Panc1 (cell line): Measurements from ENCODE around the gene CLBA1. TPM values are rescaled to one million over a fixed set of nuclear protein-coding genes. Genes with fewer than 3 reads are reported as not detected.

Source experiments
- ATAC-seq: fragments of 200-7000 bp; cut with Tn5 transposase; 2 replicates; pipeline ENCODE4 v1.9.1; 2020; ENCODE audit warnings: mild to moderate bottlenecking, moderate library complexity
- BruUV-seq: library from RNA; stranded (reverse); fragments of 400-500 nt; replicated peaks from 2 replicates; lab custom pipeline; 2021; lab: Mats Ljungman, UMichigan
- CTCF ChIA-PET: fragments of 300-600 bp; sonication (Branson Sonifier 250); formaldehyde crosslinking; loops from one replicate; lab custom pipeline; 2022; ENCODE audit warnings: antibody characterized with exemption; lab: Charles Lee
- POLR2A ChIA-PET: fragments of 300-600 bp; sonication (Branson Sonifier 250); formaldehyde crosslinking; loops from one replicate; lab custom pipeline; 2022; ENCODE audit warnings: antibody characterized with exemption; lab: Charles Lee
- DNase-seq: peaks from one replicate; pipeline ENCODE4 v3.0.0-alpha.2; 2010; ENCODE audit warnings: low read depth, low spot score
- H3K27ac ChIP-seq: 2 replicates; pipeline ENCODE4 v1.5.1; 2011; ENCODE audit warnings: mild to moderate bottlenecking, low read length, inconsistent platforms
- H3K27me3 ChIP-seq: fragments of 200-500 bp; sonication (Bioruptor generic); 2 replicates; pipeline ENCODE4 v1.6.0; 2014; ENCODE audit warnings: low read length, inconsistent platforms; ENCODE audit not compliant: control insufficient read depth, insufficient read depth
- H3K36me3 ChIP-seq: fragments of 200-500 bp; sonication (Bioruptor generic); 2 replicates; pipeline ENCODE4 v1.5.1; 2014; ENCODE audit warnings: inconsistent platforms, mild to moderate bottlenecking, low read length, moderate library complexity; ENCODE audit not compliant: control insufficient read depth, insufficient read depth
- H3K4me1 ChIP-seq: 2 replicates; pipeline ENCODE4 v1.5.1; 2011; ENCODE audit warnings: inconsistent platforms, mild to moderate bottlenecking, low read length, moderate library complexity; ENCODE audit not compliant: control insufficient read depth, insufficient read depth
- H3K4me3 ChIP-seq, 2 experiments: 2 replicates each; pipeline ENCODE4 v1.5.1; 2011 to 2012; ENCODE audit warnings: low read depth in 2 of 2, low read length in 2 of 2, mild to moderate bottlenecking in 2 of 2, inconsistent platforms in 1 of 2, moderate library complexity in 1 of 2
- H3K9me3 ChIP-seq: fragments of 200-500 bp; sonication (Bioruptor generic); 2 replicates; pipeline ENCODE4 v1.5.1; 2014; ENCODE audit warnings: low read depth, mild to moderate bottlenecking, inconsistent platforms, low read length, moderate library complexity; ENCODE audit not compliant: control insufficient read depth, insufficient read depth
- POLR2AphosphoS5 ChIP-seq: IDR thresholded peaks from 2 replicates; pipeline ENCODE4 v1.6.1; 2012; ENCODE audit warnings: mild to moderate bottlenecking, low read depth, low read length, moderate library complexity
- SIN3A ChIP-seq: IDR thresholded peaks from 2 replicates; pipeline ENCODE4 v1.6.1; 2012; ENCODE audit warnings: low read depth, mild to moderate bottlenecking, low read length, moderate library complexity, borderline replicate concordance; ENCODE audit not compliant: insufficient read depth
- TCF7L2 ChIP-seq: IDR thresholded peaks from 2 replicates; pipeline ENCODE4 v1.6.1; 2011; ENCODE audit warnings: mild to moderate bottlenecking, low read depth, low read length, inconsistent platforms
- in situ Hi-C: cut with HindIII; loops from 2 replicates; pipeline ENCODE4 v1.10.0; 2016; ENCODE audit warnings: low sequenced_read_pairs, low pct_unique_long_range_greater_than_20kb
- intact Hi-C: fragments of 100-400 bp; cut with micrococcal nuclease; formaldehyde crosslinking; loops from one replicate; pipeline ENCODE4 v1.10.0; 2022; ENCODE audit not compliant: unreplicated experiment
- total RNA-seq: library from RNA; stranded (reverse); gene quantifications from one replicate; pipeline ENCODE4 v1.2.1, GENCODE V29; 2021; ENCODE audit not compliant: unreplicated experiment
- TF ChIP-seq, protein P1 (sequence below), 2 experiments: IDR thresholded peaks; 2 replicates each; pipeline ENCODE4 v1.6.1; 2011 to 2012; ENCODE audit warnings: low read depth in 2 of 2, control low read depth in 1 of 2, low read length in 1 of 2, mild to moderate bottlenecking in 1 of 2, moderate library complexity in 1 of 2; ENCODE audit not compliant: insufficient read depth in 1 of 2
- TF ChIP-seq, protein P2 (sequence below): fragments of 450-650 bp; IDR thresholded peaks from 2 replicates; pipeline ENCODE4 v1.5.1; 2017; ENCODE audit warnings: mild to moderate bottlenecking

The CLBA1 gene
- total RNA-seq, 1 experiment from 2014 or later, result 13.8 TPM

DNA sequence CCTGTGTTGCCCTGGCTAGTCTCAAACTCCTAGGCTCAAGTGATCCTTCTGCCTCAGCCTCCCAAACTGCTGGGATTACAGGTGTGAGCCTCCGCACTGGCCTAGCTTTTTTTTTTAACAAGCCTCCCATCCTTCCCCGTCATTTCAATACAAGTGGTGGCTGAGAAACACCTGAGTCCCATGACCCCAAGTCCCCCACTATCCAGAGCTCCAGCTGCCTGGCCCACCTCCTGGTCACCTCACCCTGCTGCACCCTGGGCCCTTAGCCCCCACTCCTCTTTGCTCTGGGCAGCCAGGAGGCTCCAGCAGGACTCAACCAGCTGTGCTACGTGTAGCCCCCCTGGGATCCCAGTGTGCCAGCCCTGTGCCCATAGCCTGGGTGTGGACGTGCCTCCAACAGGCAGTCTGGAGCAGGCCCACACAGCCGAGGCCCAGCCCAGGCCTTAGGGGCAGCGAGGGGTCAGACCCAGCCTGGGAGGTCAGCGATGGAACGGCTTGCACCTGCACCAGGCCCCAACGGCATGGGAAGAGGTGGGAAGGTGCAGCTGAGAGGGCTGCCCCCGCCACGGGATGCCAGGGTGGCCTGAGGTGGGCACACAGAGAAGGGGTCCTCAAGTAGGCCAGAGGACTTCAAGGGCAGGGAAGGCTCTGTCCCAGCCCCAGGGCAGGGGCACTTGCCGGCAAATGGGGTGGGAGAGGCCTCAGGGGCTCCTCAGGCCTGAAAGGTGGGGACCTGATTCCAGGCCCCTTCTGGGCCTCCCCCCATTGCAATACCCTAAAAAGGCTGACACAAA, 13.9 kb upstream of the CLBA1 start:
- ChIA-PET CTCF (interaction anchor here (0.6 to 1.8 kb wide), 2 partner anchors 74 to 191 kb away, joined by 3 to 8 read pairs; no protein-coding TSS in a partner anchor), POLR2A (interaction anchor here (0.6 kb wide), 2 partner anchors 166 to 383 kb away, joined by 3 read pairs; no protein-coding TSS in a partner anchor)
- no peak for ATAC-seq
- H3K4me3 ChIP-seq, result peak overlapping the region in 1 of 2 experiments; percentile 77; a peak in 1 of 4 replicates
- peak overlapping the region; percentile 93 for H3K27ac ChIP-seq
- H3K27me3 ChIP-seq, result no peaks in the 10 kb centered on the region
- no TSS peak for BruUV-seq
- no peak for DNase-seq
- H3K36me3 ChIP-seq, result no peaks in the 10 kb centered on the region
- H3K4me1 ChIP-seq, result peaks cover 60% of the 10 kb centered on the region
- in situ Hi-C loops, result no loop called here
- H3K9me3 ChIP-seq, result no peaks in the 10 kb centered on the region
- no peak for TF ChIP-seq SIN3A
- TF ChIP-seq, protein P1, sequence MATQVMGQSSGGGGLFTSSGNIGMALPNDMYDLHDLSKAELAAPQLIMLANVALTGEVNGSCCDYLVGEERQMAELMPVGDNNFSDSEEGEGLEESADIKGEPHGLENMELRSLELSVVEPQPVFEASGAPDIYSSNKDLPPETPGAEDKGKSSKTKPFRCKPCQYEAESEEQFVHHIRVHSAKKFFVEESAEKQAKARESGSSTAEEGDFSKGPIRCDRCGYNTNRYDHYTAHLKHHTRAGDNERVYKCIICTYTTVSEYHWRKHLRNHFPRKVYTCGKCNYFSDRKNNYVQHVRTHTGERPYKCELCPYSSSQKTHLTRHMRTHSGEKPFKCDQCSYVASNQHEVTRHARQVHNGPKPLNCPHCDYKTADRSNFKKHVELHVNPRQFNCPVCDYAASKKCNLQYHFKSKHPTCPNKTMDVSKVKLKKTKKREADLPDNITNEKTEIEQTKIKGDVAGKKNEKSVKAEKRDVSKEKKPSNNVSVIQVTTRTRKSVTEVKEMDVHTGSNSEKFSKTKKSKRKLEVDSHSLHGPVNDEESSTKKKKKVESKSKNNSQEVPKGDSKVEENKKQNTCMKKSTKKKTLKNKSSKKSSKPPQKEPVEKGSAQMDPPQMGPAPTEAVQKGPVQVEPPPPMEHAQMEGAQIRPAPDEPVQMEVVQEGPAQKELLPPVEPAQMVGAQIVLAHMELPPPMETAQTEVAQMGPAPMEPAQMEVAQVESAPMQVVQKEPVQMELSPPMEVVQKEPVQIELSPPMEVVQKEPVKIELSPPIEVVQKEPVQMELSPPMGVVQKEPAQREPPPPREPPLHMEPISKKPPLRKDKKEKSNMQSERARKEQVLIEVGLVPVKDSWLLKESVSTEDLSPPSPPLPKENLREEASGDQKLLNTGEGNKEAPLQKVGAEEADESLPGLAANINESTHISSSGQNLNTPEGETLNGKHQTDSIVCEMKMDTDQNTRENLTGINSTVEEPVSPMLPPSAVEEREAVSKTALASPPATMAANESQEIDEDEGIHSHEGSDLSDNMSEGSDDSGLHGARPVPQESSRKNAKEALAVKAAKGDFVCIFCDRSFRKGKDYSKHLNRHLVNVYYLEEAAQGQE (IDR thresholded peaks at IDR 0.05; ENCODE audit: insufficient read depth in 1 of 2, low read depth in 2 of 2, low read length in 1 of 2), result no peak
- no peak for TF ChIP-seq POLR2AphosphoS5
- no peak for TF ChIP-seq TCF7L2
- TF ChIP-seq, protein P2, sequence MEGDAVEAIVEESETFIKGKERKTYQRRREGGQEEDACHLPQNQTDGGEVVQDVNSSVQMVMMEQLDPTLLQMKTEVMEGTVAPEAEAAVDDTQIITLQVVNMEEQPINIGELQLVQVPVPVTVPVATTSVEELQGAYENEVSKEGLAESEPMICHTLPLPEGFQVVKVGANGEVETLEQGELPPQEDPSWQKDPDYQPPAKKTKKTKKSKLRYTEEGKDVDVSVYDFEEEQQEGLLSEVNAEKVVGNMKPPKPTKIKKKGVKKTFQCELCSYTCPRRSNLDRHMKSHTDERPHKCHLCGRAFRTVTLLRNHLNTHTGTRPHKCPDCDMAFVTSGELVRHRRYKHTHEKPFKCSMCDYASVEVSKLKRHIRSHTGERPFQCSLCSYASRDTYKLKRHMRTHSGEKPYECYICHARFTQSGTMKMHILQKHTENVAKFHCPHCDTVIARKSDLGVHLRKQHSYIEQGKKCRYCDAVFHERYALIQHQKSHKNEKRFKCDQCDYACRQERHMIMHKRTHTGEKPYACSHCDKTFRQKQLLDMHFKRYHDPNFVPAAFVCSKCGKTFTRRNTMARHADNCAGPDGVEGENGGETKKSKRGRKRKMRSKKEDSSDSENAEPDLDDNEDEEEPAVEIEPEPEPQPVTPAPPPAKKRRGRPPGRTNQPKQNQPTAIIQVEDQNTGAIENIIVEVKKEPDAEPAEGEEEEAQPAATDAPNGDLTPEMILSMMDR, result no peak
- intact Hi-C loops, result loop anchor here (5.0 kb wide), 1 partner anchor 76 kb away; no protein-coding TSS in a partner anchor

DNA sequence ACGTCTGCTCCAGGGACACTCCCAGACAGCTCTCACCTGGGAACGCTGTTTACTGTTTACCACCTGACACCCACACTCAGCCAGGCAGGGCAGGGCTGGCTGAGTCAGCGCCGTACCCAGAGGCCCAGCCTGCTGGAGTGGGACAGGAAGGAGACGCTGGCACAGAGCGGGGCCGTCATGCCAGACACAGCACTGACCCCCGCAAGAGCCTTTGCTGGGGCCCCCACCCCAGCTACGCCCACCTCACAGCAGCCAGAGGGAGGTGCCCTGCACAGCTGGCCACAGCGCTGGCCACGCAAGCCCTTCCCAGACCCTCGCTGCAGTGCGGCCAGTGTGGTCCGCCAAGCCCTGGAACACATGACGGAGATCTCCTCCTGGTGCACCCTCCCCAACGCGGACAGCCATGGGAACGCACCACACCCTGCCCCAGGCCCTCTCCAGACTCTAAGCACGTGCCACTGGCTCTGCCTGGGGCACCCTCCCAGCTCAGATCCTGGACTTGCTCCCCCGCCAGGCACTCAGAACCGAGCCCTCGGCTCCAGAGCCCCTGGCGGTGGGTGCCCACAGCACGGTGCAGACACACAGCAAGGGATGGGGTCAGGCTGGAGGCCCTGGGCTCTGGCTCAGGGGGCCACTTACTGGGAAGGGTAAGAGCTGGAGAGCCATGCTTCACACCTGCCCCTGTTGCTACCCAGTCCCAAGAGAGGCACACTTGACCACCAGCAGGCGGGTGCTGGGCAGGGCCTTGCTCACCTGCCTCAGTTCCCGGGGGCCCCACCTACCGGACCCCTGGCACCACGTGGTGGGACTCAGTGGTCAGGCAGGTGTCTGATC, 13.1 kb upstream of the CLBA1 start:
- no peaks in the 10 kb centered on the region for H3K9me3 ChIP-seq
- CTCF ChIA-PET, result interaction anchor here (1.8 kb wide), 1 partner anchor 73 kb away, joined by 8 read pairs; no protein-coding TSS in a partner anchor
- H3K27ac ChIP-seq, result peak overlapping the region; percentile 93
- POLR2A ChIA-PET, result interaction anchor here (0.6 kb wide), 2 partner anchors 384 to 1493 kb away, joined by 3 to 5 read pairs; no protein-coding TSS in a partner anchor
- intact Hi-C loops, result loop anchor here (5.0 kb wide), 1 partner anchor 75 kb away; no protein-coding TSS in a partner anchor
- peaks cover 54% of the 10 kb centered on the region for H3K4me1 ChIP-seq
- in situ Hi-C loops, result no loop called here
- no peaks in the 10 kb centered on the region for H3K36me3 ChIP-seq
- ATAC-seq (peak; percentile 17), DNase-seq (no peak)
- peak overlapping the region in 1 of 2 experiments; percentile 16; a peak in 1 of 4 replicates for H3K4me3 ChIP-seq
- H3K27me3 ChIP-seq, result no peaks in the 10 kb centered on the region
- TF ChIP-seq, protein P2, result no peak
- TF ChIP-seq, protein P1 (IDR thresholded peaks at IDR 0.05; ENCODE audit: insufficient read depth in 1 of 2, low read depth in 2 of 2, low read length in 1 of 2), result 0 out of 4 replicates have a peak, but pooled peaks of 1 of the 2 experiments have one; percentile 24
- peak; percentile 77 for TF ChIP-seq POLR2AphosphoS5
- no TSS peak for BruUV-seq
